Mesodermal cell (in vitro differentiated cells): ENCODE results near the gene KCNK3.

ENCODE experiments used
- H3K27ac ChIP-seq: 2 replicates; pipeline ENCODE4 v1.7.0; 2013; ENCODE audit warnings: mild to moderate bottlenecking, low read depth, low read length, moderate library complexity; ENCODE audit not compliant: severe bottlenecking
- H3K36me3 ChIP-seq: 2 replicates; pipeline ENCODE4 v1.7.1; 2013; ENCODE audit warnings: mild to moderate bottlenecking, low read length, moderate library complexity; ENCODE audit not compliant: control insufficient read depth, insufficient read depth
- H3K4me1 ChIP-seq: one replicate; pipeline ENCODE4 v1.7.1; 2013; ENCODE audit warnings: mild to moderate bottlenecking, low read length; ENCODE audit not compliant: insufficient read depth, control insufficient read depth, poor library complexity, severe bottlenecking
- H3K4me3 ChIP-seq: 2 replicates; pipeline ENCODE4 v1.7.0; 2013; ENCODE audit warnings: low read length, control low read depth, mild to moderate bottlenecking; ENCODE audit not compliant: insufficient read depth, poor library complexity, severe bottlenecking; ENCODE audit errors: extremely low read depth
- H3K9me3 ChIP-seq: 2 replicates; pipeline ENCODE4 v1.7.1; 2013; ENCODE audit warnings: mild to moderate bottlenecking, low read length, moderate library complexity; ENCODE audit not compliant: control insufficient read depth
- WGBS, 2 experiments: methylation state at CpG; one replicate each; pipeline ENCODE4 v1.1.5; 2013; ENCODE audit warnings: missing lambda C conversion rate in 2 of 2; ENCODE audit not compliant: insufficient coverage in 2 of 2; 5-methylcytosine and 5-hydroxymethylcytosine counted together

Gene KCNK3

GRCh38 chr2:26675651-26676255 lies 16.8 kb upstream of the KCNK3 start:
- Histone ChIP-seq H3K4me3 (no peak overlapping the region), H3K4me1 (no peaks in the 10 kb centered on the region), H3K27ac (no peak overlapping the region), H3K9me3 (no peaks in the 10 kb centered on the region), H3K36me3 (no peaks in the 10 kb centered on the region)
- WGBS, 2 experiments, result 94 to 97% methylated on average over 5 to 6 of the region's 6 CpGs

- Histone ChIP-seq H3K4me1 (peaks cover 17% of the 10 kb centered on the region), H3K9me3 (no peaks in the 10 kb centered on the region), H3K4me3 (no peak overlapping the region), H3K27ac (no peak overlapping the region), H3K36me3 (no peaks in the 10 kb centered on the region)
- WGBS, 2 experiments, result 91 to 94% methylated on average over 2 of the region's 4 CpGs
These were observed 14.5 kb upstream of the KCNK3 start for GRCh38 chr2:26678035-26678434.

- Histone ChIP-seq H3K4me3 (no peak overlapping the region), H3K36me3 (no peaks in the 10 kb centered on the region), H3K27ac (no peak overlapping the region), H3K4me1 (peaks cover 17% of the 10 kb centered on the region), H3K9me3 (no peaks in the 10 kb centered on the region)
- 88 to 100% methylated on average over 2 to 3 of the region's 4 CpGs for WGBS, 2 experiments
These were observed 12.7 kb upstream of the KCNK3 start for GRCh38 chr2:26679867-26680266.

GRCh38 chr2:26681656-26682055 lies 10.9 kb upstream of the KCNK3 start:
- 76 to 93% methylated on average over 3 of the region's 3 CpGs for WGBS, 2 experiments
- H3K36me3 ChIP-seq, result no peaks in the 10 kb centered on the region
- H3K27ac ChIP-seq, result no peak overlapping the region
- peaks cover 17% of the 10 kb centered on the region for H3K4me1 ChIP-seq
- H3K4me3 ChIP-seq, result no peak overlapping the region
- H3K9me3 ChIP-seq, result no peaks in the 10 kb centered on the region

- no peak overlapping the region for H3K4me3 ChIP-seq
- 78 to 87% methylated on average over 8 of the region's 8 CpGs for WGBS, 2 experiments
- peaks cover 17% of the 10 kb centered on the region for H3K4me1 ChIP-seq
- H3K27ac ChIP-seq, result no peak overlapping the region
- H3K9me3 ChIP-seq, result no peaks in the 10 kb centered on the region
- no peaks in the 10 kb centered on the region for H3K36me3 ChIP-seq
These were observed 10.4 kb upstream of the KCNK3 start for GRCh38 chr2:26682155-26682554.

GRCh38 chr2:26683583-26683982 lies 8.9 kb upstream of the KCNK3 start:
- H3K27ac ChIP-seq, result no peak overlapping the region
- no peak overlapping the region for H3K4me3 ChIP-seq
- WGBS, 2 experiments, result 89 to 90% methylated on average over 3 to 5 of the region's 6 CpGs
- H3K4me1 ChIP-seq, result peaks cover 17% of the 10 kb centered on the region
- H3K9me3 ChIP-seq, result no peaks in the 10 kb centered on the region
- no peaks in the 10 kb centered on the region for H3K36me3 ChIP-seq

GRCh38 chr2:26685341-26685740 lies 7.2 kb upstream of the KCNK3 start:
- H3K36me3 ChIP-seq, result no peaks in the 10 kb centered on the region
- no peak overlapping the region for H3K27ac ChIP-seq
- H3K4me3 ChIP-seq, result no peak overlapping the region
- H3K4me1 ChIP-seq, result peaks cover 17% of the 10 kb centered on the region
- H3K9me3 ChIP-seq, result no peaks in the 10 kb centered on the region
- 91 to 96% methylated on average over 5 of the region's 5 CpGs for WGBS, 2 experiments

GRCh38 chr2:26685989-26686839 lies 6.3 kb upstream of the KCNK3 start:
- Histone ChIP-seq H3K4me1 (peaks cover 19% of the 10 kb centered on the region), H3K27ac (no peak overlapping the region), H3K9me3 (no peaks in the 10 kb centered on the region), H3K4me3 (no peak overlapping the region), H3K36me3 (no peaks in the 10 kb centered on the region)
- 67 to 75% methylated on average over 14 to 15 of the region's 16 CpGs for WGBS, 2 experiments

GRCh38 chr2:26687328-26687727 lies 5.2 kb upstream of the KCNK3 start:
- Histone ChIP-seq H3K4me3 (no peak overlapping the region), H3K4me1 (peaks cover 14% of the 10 kb centered on the region), H3K36me3 (no peaks in the 10 kb centered on the region), H3K9me3 (no peaks in the 10 kb centered on the region), H3K27ac (no peak overlapping the region)
- WGBS, 2 experiments, result 75 to 88% methylated on average over 4 of the region's 4 CpGs

- 82% methylated on average over 4 of the region's 5 CpGs; no CpG with 5 or more reads in 1 of the 2 experiments for WGBS, 2 experiments
- no peaks in the 10 kb centered on the region for H3K36me3 ChIP-seq
- peaks cover 9% of the 10 kb centered on the region for H3K4me1 ChIP-seq
- H3K4me3 ChIP-seq, result no peak overlapping the region
- no peak overlapping the region for H3K27ac ChIP-seq
- H3K9me3 ChIP-seq, result no peaks in the 10 kb centered on the region
These were observed 4.7 kb upstream of the KCNK3 start for GRCh38 chr2:26687801-26688200.

GRCh38 chr2:26691161-26691560 lies 1.4 kb upstream of the KCNK3 start:
- Histone ChIP-seq H3K9me3 (no peaks in the 10 kb centered on the region), H3K4me1 (peaks cover 15% of the 10 kb centered on the region), H3K4me3 (no peak overlapping the region), H3K27ac (no peak overlapping the region), H3K36me3 (no peaks in the 10 kb centered on the region)
- 89 to 100% methylated on average over 1 of the region's 3 CpGs for WGBS, 2 experiments
